GM12872 (cell line): Measurements from ENCODE around the gene FRMD1.

Experiments
- TF ChIP-seq, protein P1 (sequence below): IDR thresholded peaks from 3 replicates; pipeline ENCODE4 v1.5.1; 2011; ENCODE audit warnings: low read depth, mild to moderate bottlenecking, low read length, moderate library complexity; ENCODE audit not compliant: insufficient read depth

Gene FRMD1

DNA sequence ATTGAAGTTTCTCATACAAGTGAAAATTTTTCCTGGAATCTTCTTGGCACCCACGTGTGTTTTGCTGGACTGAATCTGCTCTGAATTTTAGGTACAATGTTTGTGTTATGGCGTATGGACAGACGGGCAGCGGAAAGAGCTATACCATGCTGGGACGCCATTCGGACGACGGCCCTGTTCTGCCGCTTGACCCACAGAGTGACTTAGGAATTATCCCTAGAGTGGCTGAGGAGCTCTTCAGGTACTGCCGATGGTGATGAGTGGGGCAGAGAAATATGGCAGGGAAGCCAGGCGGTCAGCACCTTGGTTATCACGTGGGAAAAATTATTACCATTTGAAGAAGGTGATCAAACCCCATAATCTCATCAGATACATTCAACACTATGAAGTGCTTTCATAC lies 45.2 kb downstream of the FRMD1 start:
- TF ChIP-seq, protein P1, sequence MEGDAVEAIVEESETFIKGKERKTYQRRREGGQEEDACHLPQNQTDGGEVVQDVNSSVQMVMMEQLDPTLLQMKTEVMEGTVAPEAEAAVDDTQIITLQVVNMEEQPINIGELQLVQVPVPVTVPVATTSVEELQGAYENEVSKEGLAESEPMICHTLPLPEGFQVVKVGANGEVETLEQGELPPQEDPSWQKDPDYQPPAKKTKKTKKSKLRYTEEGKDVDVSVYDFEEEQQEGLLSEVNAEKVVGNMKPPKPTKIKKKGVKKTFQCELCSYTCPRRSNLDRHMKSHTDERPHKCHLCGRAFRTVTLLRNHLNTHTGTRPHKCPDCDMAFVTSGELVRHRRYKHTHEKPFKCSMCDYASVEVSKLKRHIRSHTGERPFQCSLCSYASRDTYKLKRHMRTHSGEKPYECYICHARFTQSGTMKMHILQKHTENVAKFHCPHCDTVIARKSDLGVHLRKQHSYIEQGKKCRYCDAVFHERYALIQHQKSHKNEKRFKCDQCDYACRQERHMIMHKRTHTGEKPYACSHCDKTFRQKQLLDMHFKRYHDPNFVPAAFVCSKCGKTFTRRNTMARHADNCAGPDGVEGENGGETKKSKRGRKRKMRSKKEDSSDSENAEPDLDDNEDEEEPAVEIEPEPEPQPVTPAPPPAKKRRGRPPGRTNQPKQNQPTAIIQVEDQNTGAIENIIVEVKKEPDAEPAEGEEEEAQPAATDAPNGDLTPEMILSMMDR = no peak

DNA sequence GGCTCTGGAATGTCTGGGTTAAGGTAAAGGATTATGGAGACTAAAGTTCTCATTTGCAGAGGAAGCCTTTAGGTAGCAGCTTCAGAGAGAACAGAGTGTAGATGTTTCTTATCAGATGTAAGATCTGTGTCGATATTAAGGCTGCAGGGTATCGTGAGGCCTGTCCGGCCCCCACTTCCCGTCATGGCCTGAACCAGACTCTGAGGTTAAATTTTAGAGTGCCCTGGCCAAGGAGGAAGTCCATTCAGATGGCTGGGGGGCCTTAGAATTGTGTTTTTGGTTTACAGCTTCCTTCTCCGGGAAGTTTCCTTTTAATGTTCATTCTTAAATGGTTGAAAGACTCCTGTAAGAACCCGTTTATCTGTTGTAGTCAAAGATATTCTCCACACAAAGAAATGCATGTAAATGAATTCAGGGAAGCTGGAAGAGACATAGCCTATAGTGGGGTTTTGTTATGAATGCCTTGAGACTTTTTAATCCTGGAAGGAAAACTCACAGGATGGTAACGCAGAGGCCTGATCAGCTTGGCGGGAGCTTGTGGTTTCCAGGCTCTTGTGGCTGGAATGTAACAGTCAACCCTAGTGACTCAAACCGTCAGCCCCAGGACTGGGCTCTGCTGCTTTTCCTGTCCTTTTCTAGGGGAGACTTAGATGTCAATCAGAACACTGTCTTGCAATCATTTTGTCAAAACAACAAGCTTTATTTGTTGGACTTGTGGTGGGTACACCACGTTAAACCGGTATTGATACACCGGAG lies 46.8 kb downstream of the FRMD1 start:
- TF ChIP-seq, protein P1 = no peak

DNA sequence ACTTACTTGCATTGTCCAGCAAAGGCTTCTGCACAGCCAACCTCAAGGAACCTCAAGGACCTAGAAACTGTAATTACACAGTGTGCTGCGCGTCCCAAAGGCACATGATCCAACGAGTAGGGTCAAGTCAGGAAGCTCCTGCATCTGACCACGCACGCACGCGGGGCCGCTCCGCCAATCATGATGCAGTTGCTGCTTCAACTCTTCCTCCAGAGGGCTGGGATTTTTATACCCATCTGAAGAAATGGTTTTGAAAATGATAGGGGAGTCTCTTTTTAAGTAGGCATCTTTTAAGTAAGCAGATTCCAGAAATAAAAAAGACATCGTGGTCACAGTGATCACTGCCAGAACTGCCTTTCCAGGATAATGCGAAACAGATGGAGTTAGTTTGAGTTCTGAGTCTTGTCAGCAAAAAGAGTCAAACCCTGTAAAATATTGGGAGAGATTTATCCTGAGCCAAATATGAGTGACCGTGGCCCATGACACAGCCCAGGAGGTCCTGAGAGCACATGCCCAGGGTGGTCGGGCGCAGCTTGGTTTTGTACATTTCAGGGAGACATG lies 47.5 kb downstream of the FRMD1 start:
- TF ChIP-seq, protein P1 = no peak

DNA sequence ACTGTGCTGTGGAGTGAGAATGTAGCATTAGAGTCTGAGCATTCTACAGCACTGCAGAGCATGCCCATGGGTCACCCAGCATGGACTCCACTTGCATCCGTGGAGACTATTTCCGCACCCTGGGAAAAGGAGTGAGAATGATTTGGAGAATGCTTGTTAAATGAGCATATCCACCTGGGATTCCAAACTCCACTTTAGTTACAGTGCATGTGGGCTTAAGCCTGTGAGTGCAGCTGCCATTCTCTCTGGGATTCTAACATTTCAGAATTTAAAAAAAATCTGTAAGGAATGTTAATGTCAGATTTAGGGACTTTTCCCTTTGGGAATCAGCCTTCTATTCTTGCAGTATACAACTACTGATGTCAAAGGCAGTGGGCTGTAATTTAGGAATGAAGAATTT lies 48.1 kb downstream of the FRMD1 start:
- TF ChIP-seq, protein P1 = no peak

DNA sequence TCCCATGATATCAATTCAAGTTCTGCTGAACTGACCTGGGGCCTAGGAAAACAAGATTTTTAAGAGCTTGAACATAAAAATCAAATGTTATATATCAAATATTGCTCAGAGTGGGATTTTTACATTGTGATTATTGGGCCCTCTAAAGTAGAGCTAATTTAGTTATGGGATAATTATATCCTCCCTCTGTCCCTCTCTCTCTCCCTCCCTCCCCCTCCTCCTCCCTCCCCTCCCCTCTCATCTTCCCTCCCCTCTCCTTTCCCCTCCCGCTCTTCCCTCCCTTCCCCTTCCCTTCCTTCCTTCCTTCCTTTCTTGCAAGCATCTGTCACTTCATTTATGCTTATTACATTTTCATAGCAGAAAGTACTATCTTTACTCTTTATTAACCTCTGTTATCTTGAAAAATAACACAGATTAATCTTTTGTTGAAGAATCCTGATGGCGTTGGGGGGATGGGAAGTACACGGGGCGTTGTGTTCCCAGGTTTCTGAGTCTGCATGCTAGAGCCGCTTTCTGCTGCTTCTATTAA lies 48.7 kb downstream of the FRMD1 start:
- TF ChIP-seq, protein P1 = no peak

DNA sequence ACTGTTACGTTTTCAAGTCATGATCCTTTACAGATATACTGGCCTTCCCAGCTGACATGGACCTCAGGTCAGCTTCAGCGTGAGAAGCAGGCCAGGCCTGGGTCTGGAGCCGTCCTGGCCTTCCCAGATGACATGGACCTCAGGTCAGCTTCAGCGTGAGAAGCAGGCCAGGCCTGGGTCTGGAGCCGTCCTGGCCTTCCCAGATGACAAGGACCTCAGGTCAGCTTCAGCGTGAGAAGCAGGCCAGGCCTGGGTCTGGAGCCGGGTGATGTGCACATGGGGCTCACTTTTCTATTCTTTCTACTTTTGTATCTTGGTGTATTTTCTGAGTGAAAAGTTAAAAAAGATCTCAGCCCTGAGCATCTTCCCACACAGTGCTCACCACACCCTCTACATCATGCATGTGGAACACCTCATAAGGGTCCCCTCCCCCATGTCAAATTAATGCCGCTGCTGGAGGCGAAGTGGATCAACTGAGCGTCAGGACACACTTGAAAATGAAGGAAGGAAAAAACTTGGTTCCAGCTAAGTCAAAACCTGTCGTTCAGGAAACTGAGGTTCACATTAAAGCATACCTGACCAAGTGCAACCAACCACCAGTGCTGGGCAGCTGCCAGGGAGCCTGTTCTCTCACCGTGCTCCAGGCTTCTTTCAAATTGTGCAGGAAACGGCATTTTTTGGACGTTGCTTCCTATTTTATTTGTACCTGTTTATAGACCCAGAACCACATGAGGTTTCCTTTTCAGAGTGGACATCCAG lies 49.4 kb downstream of the FRMD1 start:
- TF ChIP-seq, protein P1 = no peak

DNA sequence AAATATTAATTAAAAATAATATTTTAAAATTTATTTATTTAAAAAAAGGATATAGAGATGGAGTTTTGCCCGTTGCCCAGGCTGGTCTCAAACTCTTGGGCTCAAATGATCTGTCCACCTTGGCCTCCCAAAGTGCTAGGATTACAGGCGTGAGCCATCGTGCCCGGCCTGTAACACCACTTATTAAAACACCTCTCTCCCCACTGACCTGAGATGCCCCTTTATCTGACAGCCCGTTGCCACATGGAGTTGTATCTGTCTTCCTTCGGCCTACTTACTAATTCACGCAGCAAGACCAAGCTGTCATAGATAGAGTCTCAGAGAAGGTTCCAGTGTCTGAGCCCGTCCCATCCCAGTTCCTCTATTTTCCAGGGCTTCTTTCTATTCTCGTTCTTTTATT lies 50.8 kb downstream of the FRMD1 start:
- TF ChIP-seq, protein P1 = no peak
